HG02571 (cell line): ENCODE results near the gene EID3.

Source experiments
- ATAC-seq: cut with Tn5 transposase; IDR thresholded peaks from one replicate; pipeline ENCODE4 v1.9.1; 2021; ENCODE audit warnings: mild to moderate bottlenecking, moderate library complexity; ENCODE audit not compliant: unreplicated experiment

The EID3 gene

GRCh38 chr12:104333692-104334255 lies 30.2 kb downstream of the EID3 start:
- no peak for ATAC-seq

GRCh38 chr12:104334581-104334980 lies 31.0 kb downstream of the EID3 start:
- no peak for ATAC-seq

- ATAC-seq: no peak
Observed at GRCh38 chr12:104336115-104336514, 32.6 kb downstream of the EID3 start.

GRCh38 chr12:104337030-104337558 lies 33.6 kb downstream of the EID3 start:
- no peak for ATAC-seq

GRCh38 chr12:104339663-104340062 lies 36.1 kb downstream of the EID3 start:
- ATAC-seq: no peak

GRCh38 chr12:104340177-104340576 lies 36.6 kb downstream of the EID3 start:
- no peak for ATAC-seq

GRCh38 chr12:104340925-104341611 lies 37.5 kb downstream of the EID3 start:
- ATAC-seq: no peak

GRCh38 chr12:104342147-104342546 lies 38.6 kb downstream of the EID3 start:
- ATAC-seq: no peak

GRCh38 chr12:104342635-104343249 lies 39.2 kb downstream of the EID3 start:
- no peak for ATAC-seq

GRCh38 chr12:104344682-104345081 lies 41.1 kb downstream of the EID3 start:
- no peak for ATAC-seq

GRCh38 chr12:104345234-104346066 lies 41.9 kb downstream of the EID3 start:
- no peak for ATAC-seq

- no peak for ATAC-seq
Observed at GRCh38 chr12:104347374-104348075, 44.0 kb downstream of the EID3 start.

GRCh38 chr12:104348283-104348993 lies 44.9 kb downstream of the EID3 start:
- ATAC-seq: no peak

- ATAC-seq: no peak
Observed at GRCh38 chr12:104348994-104349494, 45.5 kb downstream of the EID3 start.

GRCh38 chr12:104350211-104351056 lies 46.9 kb downstream of the EID3 start:
- no peak for ATAC-seq

- ATAC-seq: no peak
Observed at GRCh38 chr12:104351057-104351983, 47.8 kb downstream of the EID3 start.

GRCh38 chr12:104352106-104352713 lies 48.7 kb downstream of the EID3 start:
- no peak for ATAC-seq
